HG02840 (cell line): Measurements from ENCODE around the gene GPR89A.
"Not testable (repeated sequence)": the region's sequence is repeated elsewhere in the genome, so short reads cannot be mapped to it uniquely, and the experiment has no call there.

Experiments used
- ATAC-seq: cut with Tn5 transposase; IDR thresholded peaks from one replicate; pipeline ENCODE4 v1.9.1; 2021; ENCODE audit warnings: mild to moderate bottlenecking, moderate library complexity, moderate number of reproducible peaks; ENCODE audit not compliant: unreplicated experiment, low FRiP score

GPR89A gene

GRCh38 chr1:145607833-145608733 is at the start of gene GPR89A:
TSS of gene GPR89A (plus strand) at chr1:145607988. CDS start at chr1:145608134, 146 bp downstream.
- peak; percentile 97 for ATAC-seq

- not testable (repeated sequence) for ATAC-seq
These were observed 21.0 kb upstream of the GPR89A start for GRCh38 chr1:145586820-145587219.

- not testable (repeated sequence) for ATAC-seq
These were observed 17.0 kb upstream of the GPR89A start for GRCh38 chr1:145590806-145591205.

DNA sequence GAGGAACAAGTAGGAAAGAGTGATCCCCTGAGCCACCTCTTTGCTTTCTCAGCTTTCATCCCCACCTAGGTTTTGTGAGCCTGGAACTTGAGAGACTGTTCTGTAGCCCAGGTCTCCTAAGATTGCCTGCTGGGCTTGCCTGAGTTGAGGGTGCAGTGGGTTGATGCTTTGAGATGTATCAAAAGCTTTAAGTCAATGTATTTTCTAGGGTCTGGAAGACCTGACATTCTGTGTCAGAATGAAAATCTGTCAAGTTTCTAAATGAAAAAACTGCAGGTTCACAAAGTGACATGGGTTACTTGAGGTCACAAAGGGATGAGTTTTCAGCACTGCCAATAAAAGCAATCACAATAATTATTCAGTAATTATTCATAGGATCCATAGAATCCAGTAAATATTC is 15.4 kb upstream of the GPR89A start:
- ATAC-seq = not testable (repeated sequence)

GRCh38 chr1:145595421-145595820 is 12.4 kb upstream of the GPR89A start:
- ATAC-seq = not testable (repeated sequence)

DNA sequence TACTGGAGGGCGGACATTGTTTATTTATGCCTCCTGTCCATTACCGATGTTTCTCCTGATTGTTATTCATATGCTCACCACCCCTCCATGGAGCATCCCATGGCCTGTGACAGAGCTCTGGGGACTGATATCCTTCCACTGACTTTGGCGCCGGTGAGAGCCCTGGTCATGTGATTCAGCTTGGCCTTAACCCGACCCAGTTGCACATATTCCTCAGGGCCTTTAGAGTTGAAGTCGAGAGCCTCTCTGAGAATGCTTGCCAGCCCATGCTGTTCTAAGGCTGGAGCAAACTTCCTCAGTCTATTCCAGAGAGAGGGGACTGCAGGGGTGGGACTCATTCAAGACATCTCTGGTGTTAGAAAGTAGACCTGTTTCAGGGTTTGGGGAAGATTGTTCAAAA is 11.6 kb upstream of the GPR89A start:
- not testable (repeated sequence) for ATAC-seq

DNA sequence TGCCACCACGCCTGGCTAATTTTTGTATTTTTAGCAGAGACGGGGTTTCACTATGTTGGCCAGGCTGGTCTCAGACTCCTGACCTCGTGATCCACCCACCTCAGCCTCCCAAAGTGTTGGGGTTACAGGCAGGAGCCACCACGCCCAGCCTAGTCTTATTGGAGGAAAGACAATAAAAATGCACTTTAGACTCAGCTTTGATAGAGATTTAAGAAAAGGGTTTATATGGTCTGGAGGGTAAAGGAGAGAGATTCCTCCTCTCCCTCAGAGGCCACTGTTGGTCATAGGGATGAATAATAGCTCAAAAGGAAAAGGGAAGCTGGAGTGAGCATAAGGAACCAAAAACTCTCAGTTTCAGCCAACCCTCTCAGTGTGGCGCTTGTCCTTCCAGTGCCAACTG is 8.4 kb upstream of the GPR89A start:
- not testable (repeated sequence) for ATAC-seq

GRCh38 chr1:145601593-145601992 is 6.2 kb upstream of the GPR89A start:
- no peak for ATAC-seq

- ATAC-seq = not testable (repeated sequence)
These were observed 948 bp upstream of the GPR89A start for GRCh38 chr1:145606840-145607239.

DNA sequence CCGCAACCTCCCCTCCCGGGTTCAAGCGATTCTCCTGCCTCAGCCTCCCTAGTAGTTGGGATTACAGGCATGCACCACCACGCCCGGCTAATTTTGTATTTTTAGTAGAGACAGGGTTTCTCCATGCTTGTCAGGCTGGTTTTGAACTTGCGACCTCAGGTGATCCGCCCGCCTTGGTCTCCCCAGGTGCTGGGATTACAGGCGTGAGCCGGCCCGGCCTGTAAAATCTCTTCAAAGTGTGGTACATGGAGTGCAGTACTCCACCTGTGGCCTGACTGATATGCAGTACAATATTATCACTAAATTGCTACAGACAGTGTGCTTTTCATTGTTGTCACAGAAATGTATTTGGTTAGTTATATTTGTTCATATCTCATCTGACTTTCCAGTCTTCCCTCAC is 499 bp upstream of the GPR89A start:
- ATAC-seq = not testable (repeated sequence)

- not testable (repeated sequence) for ATAC-seq
These were observed 3.0 kb downstream of the GPR89A start for GRCh38 chr1:145610744-145611143.

DNA sequence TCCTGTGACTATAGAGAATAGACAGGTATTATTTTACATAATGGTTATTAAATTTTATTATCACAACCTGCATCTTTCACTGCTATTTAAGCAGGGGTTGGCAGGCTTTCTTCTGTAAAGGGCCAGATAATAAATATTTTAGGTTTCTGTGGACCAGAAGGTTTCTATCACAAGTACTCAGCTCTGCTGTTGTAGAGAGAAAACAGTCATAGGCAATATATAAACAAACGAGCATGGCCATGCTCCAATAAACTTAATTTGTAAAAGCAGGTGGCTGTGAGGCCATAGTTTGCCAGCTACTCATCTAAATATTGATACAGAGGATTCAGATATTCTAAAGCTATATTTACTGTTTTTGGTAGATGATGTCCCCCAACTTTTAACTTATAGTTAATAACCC is 12.3 kb downstream of the GPR89A start:
- not testable (repeated sequence) for ATAC-seq

GRCh38 chr1:145622177-145622576 is 14.4 kb downstream of the GPR89A start:
- ATAC-seq = not testable (repeated sequence)

- ATAC-seq = not testable (repeated sequence)
These were observed 28.4 kb downstream of the GPR89A start for GRCh38 chr1:145636237-145636636.

DNA sequence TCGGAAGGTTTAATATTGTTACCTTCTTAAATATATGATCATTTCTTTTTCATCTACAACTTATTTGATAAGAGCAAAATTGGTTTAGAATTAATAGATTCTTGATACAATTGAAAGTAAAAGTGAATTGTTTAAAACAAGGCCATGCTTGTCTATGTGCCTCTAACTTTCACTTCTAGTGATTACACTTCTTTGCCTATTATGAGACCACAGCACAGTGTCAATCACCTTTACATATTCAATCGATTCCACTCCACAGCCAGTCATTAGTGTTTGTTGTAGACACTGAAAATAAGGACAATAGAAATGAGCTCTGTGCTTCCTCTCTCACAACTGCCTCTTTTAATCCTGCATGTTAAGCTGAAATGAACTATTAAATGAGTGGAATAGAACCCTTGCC is 34.1 kb downstream of the GPR89A start:
- ATAC-seq = not testable (repeated sequence)

GRCh38 chr1:145643990-145644389 is 36.2 kb downstream of the GPR89A start:
- not testable (repeated sequence) for ATAC-seq

DNA sequence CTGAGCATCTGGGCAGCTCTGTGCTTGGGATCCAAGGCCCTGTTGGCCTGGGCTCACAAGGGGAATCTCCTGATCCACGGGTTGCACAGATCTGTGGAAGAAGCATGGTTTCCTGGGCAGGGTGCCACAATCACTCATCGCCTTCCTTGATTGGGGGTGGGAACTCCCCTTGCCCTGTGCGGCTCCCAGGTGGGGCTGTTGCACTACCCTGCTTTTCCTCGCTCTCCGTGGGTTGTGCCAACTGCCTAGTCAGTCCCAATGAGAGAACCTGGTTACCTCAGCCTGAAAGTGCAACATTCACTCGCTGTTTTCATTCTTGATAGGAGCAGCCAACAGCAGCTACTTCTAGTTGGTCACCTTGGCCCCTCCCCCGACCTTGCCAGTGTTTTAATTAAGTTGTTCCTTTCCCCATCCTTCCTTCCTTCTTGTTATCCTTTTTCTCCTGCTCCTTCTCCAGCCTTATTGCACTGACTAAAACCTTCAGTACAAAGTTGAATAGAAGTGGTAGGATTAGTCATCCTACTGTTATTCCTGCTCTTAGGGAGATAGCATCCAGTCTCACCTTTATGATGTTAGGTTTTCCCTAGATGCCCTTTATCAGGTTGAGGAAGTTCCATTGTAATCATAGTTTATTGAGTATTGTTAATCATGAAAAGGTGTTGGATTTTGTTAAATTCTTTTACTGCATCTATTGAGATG is 48.6 kb downstream of the GPR89A start:
- ATAC-seq = not testable (repeated sequence)

GRCh38 chr1:145662502-145662901 is 54.7 kb downstream of the GPR89A start:
- ATAC-seq = not testable (repeated sequence)

DNA sequence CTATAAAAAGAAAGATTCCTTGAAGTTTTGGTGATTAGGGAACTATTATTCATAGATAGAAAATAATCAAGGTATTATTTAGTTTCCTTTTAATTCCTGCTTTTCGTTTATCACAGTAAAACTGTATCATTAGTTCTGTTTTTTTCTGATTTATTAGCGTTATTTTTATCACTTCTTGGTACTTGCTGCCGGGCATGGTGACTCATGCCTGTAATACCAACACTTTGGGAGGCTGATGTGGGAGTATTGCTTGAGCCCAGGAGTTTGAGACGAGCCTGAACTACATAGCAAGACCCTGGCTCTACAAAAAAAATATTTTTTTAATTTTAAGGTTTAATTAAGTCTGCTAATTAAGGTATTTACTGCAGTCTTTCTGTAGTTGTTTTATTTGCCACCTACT is 57.2 kb downstream of the GPR89A start:
- not testable (repeated sequence) for ATAC-seq

- ATAC-seq = not testable (repeated sequence)
These were observed 63.4 kb downstream of the GPR89A start for GRCh38 chr1:145670995-145671745.

GRCh38 chr1:145673217-145673616 is 65.4 kb downstream of the GPR89A start:
- not testable (repeated sequence) for ATAC-seq
